G401 (cell line): ENCODE results near the gene RPLP2. TPM values are rescaled to one million over a fixed set of nuclear protein-coding genes. Genes with fewer than 3 reads are reported as not detected.

Experiments
- DNase-seq: peaks from one replicate; pipeline ENCODE4 v3.0.0-alpha.2; 2015; ENCODE audit warnings: low spot score
- in situ Hi-C: cut with HindIII; loops from 2 replicates; pipeline ENCODE4 v1.10.0; 2016; ENCODE audit warnings: low sequenced_read_pairs, mixed read lengths
- total RNA-seq: library from RNA; depleted of rRNA; stranded (reverse); fragments of >200 nt; shearing (Covaris generic); gene quantifications from 2 replicates; pipeline ENCODE4 v1.2.3, GENCODE V29; 2014

Gene RPLP2
- total RNA-seq, 1 experiment from 2014 or later, result 422 TPM

- peak; percentile 84 for DNase-seq
- in situ Hi-C loops, result no loop called here
Observed at GRCh38 chr11:830295-831117, 20.7 kb downstream of the RPLP2 start.

DNA sequence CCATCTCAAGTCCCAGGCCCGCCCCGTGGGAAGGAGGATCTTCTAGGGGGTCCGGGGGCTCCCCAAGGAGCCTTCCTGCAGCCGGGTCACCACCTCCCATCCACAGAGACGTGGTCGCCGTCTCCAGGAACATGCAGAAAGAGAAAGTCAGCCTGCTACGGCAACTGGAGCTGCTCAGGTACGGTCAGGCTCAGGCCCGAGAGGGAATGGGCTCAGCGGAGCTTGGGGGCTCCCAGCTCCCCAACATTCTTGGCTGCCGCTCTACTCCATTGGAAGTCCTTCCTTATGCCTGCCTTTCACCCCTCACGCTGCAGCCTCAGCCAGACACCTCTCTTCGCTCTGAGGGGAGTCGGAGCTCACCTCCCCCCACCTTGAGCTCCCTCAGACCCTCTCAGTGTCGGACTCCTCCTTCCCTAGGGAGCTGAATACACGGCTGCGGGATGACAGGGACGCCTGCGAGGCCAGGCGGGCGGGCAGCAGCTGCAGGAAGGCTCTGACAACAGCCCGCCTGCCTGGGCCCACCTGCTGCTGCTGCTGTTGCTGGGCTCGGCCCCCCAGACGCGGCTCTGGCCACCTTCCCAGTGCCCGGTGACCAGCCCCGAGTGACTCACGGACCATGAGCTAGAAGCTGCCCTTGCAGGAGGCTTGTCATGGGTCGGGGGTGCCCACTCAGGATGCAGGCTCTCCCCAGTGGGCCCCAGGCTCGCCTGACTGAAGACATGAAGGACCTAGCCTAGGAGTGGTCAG, 21.5 kb downstream of the RPLP2 start:
- in situ Hi-C loops, result no loop called here
- DNase-seq, result no peak

- in situ Hi-C loops, result no loop called here
Observed at GRCh38 chr11:831961-832528, 22.3 kb downstream of the RPLP2 start.

GRCh38 chr11:832529-833113, 22.9 kb downstream of the RPLP2 start, which contains the start of gene CD151:
CD151 (plus strand) TSS chr11:832952; CDS start chr11:836070, 3,118 bp downstream.
- in situ Hi-C loops, result no loop called here
- DNase-seq, result peak; percentile 69

More at GRCh38 chr11:831961-832528, 22.3 kb downstream of the RPLP2 start:
- no peak for DNase-seq

DNA sequence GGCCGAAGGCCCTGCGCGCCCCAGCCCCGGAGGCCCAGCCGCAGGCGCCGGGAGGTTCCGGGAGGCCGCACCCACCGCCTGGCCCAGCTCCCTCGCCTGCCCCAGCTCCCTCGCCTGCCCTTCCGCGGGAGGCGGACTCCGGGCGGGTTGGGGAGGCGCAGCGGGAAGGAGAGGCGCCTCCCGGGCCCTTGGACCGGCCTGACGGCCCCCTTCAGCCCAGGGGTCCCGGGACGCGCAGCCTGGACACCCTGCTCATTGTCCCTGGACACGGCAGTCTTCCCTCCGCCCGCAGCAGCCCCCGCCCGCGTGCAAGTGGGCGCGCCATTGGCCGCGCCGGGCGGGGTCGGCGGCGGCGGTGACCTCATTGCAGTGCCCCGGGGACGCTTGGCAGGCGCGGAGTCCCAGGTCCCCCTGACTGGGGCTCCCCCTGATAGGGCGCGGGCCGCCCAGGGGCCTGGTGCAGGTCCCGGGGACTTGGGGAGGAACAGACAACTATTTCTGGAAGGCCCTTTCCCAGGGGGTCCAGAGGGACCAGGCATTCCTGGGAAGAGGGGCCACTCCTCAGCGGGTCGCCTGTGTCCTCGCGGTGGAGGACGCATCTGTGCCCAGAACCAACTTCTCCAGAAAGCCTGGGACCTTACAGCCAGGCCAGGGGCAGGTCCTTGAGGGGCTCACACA, 23.5 kb downstream of the RPLP2 start:
- in situ Hi-C loops, result no loop called here
- no peak for DNase-seq

DNA sequence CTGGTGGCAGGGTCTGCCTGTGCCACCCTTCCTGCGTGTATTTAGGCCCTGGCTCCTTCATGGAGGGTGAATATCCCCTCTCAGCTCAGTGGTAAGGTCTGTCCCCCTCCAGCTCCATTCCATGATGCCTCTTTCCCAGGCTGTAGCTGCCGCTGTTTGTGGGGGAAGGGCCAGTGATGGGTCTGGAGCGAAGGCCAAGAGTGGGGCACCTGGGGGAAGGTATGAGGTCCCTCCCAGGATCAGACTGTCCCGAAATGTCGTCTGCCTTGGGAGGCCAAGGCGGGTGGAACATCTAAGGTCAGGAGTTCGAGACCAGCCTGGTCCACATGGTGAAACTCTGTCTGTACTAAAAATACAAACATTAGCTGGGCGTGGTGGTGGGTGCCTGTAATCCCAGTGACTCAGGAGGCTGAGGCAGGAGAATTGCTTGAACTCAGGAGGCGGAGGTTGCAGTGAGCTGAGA, 24.1 kb downstream of the RPLP2 start:
- in situ Hi-C loops, result no loop called here
- DNase-seq, result no peak

DNA sequence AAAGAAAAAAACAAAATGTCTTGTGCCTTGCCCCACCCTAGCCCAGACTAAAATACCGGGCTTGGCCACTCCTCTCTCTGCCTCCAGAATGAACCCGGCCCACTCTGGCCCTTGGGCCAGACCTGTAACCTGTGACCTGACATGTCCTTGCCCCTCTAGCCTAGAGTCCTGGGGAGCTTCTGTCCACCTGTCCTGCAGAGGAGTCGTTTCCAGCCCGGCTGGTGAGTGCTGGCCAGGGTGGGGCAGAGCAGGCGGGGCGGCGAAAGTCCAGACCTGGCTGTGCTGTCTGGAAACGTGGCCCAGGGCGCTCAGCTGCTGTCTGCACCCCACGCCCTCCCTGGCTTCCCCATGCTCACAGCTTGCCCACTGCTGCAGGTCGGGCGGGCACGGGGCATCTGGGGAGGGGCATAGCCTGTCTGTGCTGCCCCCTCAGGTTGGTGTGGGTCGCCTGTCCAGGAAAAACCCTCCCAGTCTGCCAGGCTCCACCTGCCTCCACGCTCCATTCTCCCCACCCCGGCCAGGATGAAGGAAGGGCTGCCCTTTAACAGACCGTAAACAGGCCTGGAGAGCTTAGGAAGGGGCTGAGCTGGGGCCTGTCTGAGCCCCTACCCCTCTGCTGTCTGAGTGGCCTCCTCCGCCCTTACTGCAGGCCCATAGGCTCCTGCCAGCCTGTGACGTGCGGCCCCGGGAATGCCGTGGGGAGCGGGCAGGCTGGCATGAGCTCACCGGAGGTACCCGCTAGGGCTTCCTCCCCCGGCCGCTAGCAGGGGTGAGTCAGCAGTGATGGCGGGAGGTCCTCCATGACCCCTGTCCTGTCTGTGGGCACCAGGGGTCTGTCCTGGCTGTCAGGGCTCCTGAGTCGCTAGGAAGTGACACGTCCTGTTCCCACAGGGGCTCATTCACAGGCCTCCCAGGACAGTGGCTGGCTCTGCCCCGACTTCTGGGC, 24.9 kb downstream of the RPLP2 start:
- peak; percentile 64 for DNase-seq
- in situ Hi-C loops, result no loop called here

- in situ Hi-C loops, result no loop called here
- no peak for DNase-seq
Observed at GRCh38 chr11:836274-836673, 26.5 kb downstream of the RPLP2 start.

DNA sequence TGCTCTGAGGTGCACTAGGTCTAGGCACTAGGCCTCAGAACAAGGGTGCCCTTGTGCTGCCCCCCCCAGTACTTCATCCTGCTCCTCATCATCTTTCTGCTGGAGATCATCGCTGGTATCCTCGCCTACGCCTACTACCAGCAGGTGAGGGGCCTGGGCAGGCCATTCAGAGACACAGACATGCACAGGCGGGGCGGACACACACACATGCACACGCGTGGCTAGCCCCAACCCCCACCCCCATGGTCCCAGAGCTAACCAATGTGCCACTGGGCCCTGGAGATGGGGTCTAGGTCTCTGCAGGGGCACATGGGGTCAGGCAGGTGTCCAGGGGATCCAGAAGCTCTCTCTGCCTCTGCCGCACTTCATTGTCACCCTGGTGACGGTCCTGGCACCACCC, 26.9 kb downstream of the RPLP2 start:
- in situ Hi-C loops, result no loop called here
- DNase-seq, result no peak

DNA sequence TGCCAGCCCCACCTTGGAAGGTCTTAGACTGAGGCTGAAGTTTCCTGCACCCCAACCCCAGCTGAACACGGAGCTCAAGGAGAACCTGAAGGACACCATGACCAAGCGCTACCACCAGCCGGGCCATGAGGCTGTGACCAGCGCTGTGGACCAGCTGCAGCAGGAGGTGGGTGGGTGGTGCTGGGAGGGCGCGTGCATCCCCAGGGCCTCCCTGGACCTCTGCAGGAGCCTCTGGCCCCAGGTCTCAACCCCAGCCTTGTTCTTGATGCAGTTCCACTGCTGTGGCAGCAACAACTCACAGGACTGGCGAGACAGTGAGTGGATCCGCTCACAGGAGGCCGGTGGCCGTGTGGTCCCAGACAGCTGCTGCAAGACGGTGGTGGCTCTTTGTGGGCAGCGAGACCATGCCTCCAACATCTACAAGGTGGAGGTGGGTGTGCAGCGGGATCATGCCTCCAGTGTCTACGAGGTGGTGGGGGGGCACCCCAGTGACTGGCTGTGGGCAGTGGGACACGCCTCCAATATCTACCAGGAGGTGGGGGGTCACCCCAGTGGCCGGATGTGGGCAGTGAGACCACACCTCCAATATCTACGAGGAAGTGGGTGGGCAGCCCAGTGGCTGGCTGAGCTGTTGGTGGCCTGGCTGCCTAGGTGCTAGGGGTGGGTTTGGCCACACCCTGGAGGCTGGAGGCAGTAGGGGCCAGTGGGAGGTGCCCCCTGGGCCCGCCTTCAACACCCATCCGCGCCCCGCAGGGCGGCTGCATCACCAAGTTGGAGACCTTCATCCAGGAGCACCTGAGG, 27.6 kb downstream of the RPLP2 start:
- in situ Hi-C loops, result no loop called here
- DNase-seq, result no peak

DNA sequence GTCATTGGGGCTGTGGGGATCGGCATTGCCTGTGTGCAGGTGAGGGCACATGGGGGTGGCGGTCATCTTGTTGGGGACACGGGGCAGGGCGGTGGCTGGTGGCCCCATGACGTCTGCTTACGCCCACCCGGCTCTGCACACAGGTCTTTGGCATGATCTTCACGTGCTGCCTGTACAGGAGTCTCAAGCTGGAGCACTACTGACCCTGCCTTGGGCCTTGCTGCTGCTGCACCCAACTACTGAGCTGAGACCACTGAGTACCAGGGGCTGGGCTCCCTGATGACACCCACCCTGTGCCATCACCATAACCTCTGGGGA, 28.2 kb downstream of the RPLP2 start:
- in situ Hi-C loops, result no loop called here
- no peak for DNase-seq

GRCh38 chr11:838441-839279, 28.9 kb downstream of the RPLP2 start:
- in situ Hi-C loops, result no loop called here
- no peak for DNase-seq

DNA sequence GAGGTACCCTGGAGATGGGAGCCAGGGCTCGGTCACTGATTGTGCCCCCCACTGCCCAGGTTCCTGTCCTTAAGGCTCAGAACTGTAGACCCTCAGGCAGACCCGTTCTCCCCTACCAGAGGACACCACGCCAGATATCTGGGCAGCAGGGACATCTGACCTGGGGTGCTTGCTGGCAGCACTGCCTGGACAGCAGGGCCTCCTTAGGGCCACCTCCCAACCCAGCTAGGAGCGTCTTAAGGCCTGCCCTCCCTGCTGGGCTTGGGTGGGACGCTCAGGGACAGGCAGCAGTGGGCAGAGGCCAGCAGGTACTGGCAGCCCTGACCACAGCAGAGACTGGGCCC, 29.5 kb downstream of the RPLP2 start:
- no peak for DNase-seq
- in situ Hi-C loops, result no loop called here

GRCh38 chr11:839875-840617, 30.3 kb downstream of the RPLP2 start:
- in situ Hi-C loops, result no loop called here
- DNase-seq, result no peak

- DNase-seq, result no peak
- in situ Hi-C loops, result no loop called here
Observed at GRCh38 chr11:841981-842369, 32.2 kb downstream of the RPLP2 start.

DNA sequence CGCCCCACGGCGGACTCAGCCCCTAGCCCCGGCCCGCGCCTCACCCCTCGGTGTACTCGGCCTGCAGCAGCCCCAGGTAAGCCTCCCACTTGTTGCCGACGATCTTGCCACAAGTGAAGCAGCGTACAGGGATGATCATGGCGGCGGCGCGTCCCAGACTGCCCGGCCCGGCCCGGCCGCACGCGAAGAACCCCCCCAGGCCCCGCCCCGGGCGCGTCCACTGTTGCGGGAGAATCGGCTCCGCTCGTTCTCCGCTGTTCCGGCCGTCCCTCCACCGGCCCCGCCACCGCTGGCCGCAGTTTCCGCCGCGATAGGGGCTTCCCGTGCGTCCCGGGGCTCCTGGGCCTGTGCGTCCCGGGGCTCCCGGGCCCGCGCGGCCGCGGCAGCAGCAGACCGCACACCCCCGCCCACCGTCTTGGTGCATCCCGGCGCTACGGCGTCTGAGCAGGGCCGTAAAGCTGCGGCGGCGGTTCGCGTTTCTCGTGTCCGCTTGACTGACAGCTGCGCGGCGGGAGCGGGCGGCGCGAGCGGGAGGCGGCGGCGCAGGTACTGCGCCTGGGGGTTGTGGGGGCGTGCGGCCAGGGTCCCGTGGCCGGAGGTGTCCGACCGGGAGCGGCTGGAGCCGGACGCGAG, 32.7 kb downstream of the RPLP2 start, which contains the start of the genes POLR2L and TSPAN4:
TSS of gene POLR2L (minus strand) at position 160 of the 633 bp plus-strand sequence. CDS start at position 139, 21 bp downstream.
TSS of gene TSPAN4 (plus strand) at position 483 of the 633 bp plus-strand sequence. CDS start 7,453 bp downstream, outside the sequence.
- in situ Hi-C loops, result no loop called here
- peak; percentile 84 for DNase-seq
